CD1c-positive myeloid dendritic cell (primary cell): ENCODE measurements around the gene CNST.
"Not testable (repeated sequence)": the region's sequence is repeated elsewhere in the genome, so short reads cannot be mapped to it uniquely, and the experiment has no call there.

Experiments used
- DNase-seq: peaks from one replicate; pipeline ENCODE4 v3.0.0-alpha.2; 2016; ENCODE audit errors: extremely low spot score

Gene CNST

DNA sequence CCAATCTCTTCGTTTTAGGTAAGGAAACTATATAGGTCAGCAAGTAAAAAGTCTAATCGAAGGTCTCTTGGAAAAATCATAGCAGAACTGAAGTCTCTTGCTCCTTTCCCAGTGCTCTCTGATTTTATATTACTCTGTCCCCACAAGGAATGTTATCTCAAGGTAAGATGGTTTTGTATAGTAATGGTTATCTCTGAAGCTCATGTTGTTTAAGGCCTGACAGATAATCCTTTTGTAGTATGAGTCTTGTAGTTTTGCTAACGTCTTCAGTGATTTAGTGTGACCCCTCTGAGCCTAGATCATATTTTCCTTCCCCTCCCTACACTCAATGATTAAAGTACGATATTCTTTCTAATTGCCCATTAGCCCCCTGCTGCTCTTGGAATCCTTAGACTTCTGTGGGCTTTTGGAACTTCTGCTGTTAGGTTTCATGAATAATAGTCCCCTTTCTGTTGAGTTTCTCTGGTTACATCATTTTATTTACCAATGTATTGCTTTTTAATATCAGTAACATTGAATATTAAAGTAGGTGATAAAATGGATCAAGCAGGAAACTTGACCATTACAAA is 52.1 kb downstream of the CNST start:
- DNase-seq, result no peak

DNA sequence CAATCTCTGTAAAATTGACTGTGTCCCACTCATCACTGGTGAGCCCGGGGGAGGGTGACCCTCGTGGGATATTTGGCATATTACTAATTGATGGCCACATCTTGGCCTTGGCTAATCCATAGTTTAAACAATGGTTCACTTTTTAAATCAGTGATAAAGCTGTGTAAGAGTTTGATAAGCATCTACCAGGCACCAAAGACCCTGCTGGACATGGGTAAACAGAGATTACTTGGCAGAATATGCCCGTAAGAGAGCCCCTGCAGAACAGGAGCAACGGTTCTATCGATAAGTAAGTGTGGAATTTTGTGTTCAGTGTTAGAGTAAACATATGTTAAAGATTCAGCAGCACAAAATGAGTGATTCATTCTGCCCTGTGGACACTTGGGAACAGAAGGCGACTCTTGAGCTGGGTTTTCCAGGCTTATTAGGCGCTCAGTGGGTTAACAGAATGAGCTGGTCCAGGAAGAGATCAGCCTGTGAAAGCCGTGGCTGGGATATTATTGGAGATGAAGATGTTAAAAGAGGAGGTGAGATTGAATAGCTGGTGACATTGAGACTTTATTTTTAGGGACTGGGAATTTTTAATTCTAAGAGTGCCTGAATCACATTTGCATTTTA is 55.9 kb downstream of the CNST start:
- no peak for DNase-seq

DNA sequence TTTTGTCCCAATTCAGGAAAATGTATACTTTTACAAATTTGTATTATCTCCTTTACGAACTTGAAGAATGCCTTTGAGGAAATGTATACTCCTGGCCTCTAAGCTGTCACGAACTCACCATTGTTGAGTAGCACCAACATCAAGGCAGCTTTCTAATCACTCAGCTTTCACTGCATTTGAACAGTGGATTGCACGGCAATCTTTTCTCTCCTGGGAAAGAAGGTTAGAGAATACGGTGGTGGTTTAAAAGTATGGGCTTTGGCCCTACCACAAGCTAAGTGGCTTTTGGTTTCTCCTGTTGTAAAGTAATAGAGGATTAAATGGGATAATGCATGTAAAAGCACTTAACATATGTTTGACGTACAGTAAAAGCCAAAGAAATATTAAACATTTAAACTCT is 57.8 kb downstream of the CNST start:
- DNase-seq, result no peak

DNA sequence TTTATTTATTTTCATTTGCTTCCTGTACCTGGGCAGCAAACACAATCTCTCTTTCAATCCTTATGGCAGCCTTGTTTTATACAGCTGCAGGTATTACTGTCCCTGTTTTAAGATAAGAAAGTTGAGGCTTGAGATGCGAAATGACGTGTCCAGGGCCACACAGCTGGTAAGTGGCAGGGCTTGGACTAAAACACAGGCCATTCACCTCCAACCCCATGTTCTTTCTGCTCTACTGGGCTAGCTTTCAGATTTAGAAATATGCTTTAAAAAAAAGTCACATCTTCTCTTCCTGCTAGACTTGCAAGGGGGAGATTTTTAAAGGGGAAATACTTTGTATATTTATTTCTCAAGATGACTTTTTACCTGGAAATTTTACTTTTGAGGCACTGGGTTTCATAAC is 62.8 kb downstream of the CNST start:
- no peak for DNase-seq

DNA sequence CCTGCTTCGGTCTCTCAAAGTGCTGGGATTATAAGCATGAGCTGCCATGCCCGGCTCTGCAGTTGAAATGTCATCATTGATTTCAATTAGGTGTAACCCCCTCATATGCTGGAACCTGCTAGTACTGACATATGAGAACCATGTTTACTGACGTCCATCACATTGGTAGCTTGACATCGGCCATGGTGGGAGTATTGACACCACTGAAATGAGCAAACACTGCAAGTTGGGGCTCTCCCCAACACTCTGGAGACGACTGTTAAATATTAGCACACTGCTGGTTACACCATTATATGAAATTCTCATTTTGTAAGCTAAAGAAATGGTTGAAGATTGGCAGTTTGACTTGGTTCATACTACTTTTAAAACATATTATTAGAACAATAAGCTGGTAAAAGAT is 63.7 kb downstream of the CNST start:
- DNase-seq, result no peak

DNA sequence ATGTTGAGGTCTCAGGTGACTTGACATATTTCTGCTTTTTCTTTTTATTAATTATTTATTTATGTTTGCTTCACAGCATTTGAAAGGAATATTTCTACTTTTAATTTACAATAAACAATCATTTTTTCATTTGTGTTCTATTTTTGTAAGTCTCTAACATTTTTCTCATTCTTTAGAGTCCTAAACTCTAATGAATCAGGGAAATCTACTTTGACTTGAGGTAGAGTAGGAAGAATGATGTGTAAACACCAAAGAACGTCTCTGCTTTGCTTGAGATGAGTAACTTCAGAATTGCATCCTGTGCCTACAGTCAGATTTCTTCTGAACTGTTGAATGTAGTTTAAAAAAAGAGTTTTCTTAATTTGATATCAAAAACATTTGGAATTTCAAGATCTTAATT is 65.2 kb downstream of the CNST start:
- no peak for DNase-seq

DNA sequence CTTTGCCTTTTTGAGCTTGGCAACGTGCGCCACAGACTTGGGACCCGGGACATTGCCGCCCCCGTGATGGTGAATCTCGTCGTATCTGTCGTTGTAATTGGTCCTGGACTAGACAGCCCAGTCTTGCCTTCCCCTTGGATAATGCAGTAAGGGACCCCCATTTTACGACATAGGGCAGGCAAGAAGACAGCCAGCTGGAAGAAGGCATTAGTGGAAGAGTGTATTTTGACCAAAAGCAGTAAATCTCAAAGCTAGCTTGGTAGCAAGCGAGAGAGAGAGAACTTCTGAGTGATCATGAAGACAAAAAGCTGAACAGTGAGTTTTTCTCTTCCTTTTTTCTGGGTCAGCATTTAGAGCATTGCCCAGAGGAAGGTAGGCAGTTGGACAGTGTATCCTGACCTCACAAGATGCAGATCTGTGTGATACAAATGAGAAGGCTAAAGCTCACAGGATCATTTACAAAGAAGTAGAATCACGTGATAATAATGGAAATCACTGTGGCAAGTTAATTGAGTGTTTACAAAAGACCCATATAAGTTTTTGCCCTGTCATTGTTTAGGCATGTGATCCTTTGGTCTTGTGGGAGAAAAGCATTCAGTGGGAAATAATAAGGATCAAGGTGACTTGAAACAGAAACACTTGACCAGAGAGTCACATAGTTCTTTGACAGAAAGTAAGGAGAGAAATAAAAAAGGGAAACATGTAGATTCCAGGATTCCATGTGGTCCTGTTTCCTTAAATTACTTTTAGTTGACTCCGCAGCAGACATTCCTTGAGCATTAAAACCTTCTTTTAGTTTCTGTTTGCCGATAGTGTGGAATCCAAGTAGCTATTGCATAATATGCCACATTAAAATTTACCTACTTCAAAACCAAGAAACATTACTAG is 66.3 kb downstream of the CNST start:
- no peak for DNase-seq

DNA sequence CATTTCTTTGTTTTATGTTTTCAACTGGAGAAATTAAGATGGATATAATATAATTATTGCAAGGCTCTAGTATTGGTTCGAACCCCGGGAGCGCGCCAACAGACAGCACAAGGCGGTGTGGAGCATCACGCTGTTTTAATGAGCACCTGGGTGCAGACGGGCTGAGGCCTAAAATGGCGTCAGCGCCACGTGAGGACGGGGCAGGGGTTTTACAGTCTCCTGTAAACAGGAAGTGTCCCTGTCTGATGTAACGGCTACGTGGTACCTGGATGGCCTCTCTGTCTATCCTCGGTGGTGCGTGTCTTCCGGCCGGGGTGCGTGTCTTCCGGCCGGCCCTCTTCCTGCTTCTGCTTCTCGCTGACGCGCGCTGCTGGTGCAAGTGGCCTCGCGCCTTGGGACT is 68.4 kb downstream of the CNST start:
- not testable (repeated sequence) for DNase-seq

DNA sequence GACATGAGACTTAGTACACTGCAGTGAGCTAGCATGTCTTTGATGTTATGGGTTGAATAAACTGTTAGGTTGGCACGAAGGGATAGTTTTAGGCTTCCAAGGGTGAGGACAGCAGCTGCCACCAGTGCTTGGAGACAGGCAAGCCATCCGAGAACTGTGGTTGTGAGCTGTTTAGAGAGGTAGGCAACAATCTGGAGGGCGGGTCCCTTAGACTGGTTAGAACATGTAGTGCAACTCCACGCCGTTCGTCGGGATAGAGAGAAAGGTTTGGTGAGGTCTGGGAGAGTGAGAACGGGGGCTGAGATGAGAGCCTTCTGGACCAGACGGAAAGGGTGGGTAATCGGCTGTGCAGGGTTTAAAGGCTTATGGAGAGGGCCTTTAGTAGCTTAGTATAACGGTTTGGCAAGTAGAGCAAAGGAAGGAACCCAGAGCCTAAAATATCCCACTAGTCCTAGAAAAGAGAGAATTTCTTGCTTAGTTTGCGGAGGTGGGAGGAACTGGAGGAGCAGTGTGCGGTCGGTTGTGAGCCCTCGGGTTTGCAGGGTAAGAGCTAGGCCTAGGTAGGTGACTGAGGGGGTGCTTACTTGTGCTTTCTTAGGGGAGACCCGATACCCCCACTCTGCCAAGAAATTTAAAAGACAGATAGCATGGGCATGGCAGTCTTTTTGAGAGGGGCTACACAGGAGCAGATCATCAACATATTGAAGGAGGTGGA is 72.8 kb downstream of the CNST start:
- DNase-seq, result no peak

DNA sequence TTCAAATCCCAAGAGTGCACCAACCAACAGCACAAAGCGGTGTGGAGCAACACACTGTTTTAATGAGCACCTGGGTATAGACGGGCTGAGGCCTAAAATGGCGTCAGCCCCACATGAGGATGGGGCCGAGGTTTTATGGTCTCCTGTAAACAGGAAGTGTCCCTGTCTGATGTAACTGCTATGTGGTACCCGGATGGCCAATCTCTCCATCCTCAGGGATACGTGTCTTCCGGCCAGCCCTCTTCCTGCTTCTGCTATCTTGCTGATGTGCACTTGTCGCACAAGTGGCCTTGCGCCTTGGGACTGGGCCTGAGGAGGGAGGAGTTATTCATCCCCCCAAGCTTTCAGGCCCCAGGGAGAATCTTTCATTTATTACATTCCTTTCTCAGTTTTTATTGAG is 73.5 kb downstream of the CNST start:
- no peak for DNase-seq

DNA sequence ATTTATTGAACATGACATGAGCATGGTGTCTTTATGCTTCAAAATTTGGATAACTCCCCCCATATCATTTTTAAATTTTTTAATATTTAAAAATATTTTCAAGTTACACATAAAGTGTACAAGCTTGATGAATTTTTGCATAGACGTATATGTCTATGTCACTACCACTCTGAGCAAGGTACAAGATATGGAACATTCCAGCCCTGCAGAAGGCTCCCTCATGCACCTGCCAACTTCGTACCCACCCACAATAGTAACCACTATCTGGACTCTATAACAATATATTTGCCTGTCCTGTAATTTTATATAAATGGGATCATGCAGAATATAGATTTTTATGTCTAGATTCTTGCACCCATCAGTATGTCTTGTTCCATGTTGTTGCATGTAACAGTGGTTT is 74.5 kb downstream of the CNST start:
- no peak for DNase-seq

DNA sequence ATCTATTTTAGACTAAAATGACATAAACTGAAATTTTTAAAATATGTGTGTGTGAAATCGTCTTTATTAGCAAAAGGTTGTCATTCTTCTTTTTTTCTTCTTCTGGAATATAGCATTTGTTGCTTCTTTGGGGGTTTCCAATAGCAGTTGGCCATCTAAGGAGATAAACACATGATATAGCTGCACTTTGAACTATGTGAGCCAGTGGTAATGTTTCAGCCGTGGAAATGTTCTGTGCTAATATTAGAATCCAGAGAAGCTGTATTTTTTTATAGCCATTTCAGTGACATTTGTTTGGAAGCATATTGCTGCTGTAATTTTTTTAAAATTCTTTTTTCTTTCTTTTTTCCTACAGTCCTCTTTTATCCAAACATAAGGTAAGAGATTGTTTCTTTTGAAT is 75.1 kb downstream of the CNST start:
- no peak for DNase-seq

DNA sequence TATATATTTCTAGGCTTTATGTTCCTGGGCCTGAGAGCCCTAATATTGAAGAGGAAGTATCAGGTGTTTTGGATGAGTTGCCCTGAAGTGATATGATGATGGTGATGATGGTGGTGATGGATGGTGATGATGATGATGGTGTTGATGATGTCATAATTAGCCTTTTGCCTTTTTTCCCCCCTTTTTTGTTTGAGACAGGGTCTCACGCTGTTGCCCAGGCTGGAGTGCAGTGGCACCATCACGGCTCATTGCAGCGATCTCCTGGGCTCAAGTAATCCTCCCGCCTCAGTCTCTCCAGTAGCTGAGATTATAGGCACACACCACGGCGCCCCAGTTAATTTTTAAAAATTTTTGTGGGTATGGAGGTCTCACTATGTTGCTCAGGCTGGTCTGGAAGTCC is 76.5 kb downstream of the CNST start:
- no peak for DNase-seq

DNA sequence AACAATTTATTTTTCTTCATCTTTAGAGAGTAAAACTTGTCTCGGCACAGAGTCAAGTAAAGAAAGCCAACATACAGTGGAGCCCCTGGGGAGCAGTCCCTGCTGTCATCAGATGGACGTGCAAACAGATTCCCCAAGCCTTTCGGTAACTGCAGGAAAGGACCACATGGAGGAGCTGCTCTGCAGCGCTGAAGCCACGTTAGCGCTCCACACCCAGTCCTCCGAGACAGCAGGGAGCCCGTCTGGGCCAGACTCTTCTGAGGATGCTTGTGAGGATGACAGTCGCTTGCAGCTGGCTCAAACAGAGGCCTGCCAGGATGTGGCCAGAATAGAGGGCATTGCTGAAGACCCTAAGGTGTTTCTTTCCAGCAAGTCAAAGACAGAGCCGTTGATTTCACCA is 80.9 kb downstream of the CNST start:
- DNase-seq, result no peak

DNA sequence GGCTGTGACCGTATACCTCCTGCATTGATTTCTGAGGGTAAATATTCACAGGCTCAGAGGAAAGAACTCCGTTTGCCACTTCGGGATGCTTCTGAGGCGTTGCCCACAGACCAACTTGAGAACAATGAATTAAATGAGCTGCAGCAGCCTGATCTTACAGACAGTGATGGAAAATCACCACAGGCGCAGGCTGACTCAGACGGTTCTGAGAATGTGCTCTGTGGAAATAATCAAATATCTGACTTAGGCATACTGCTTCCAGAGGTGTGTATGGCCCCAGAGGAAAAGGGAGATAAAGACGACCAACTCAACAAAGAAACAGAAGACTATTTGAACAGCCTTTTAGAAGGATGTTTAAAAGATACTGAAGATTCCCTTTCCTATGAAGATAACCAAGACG is 81.3 kb downstream of the CNST start:
- no peak for DNase-seq

DNA sequence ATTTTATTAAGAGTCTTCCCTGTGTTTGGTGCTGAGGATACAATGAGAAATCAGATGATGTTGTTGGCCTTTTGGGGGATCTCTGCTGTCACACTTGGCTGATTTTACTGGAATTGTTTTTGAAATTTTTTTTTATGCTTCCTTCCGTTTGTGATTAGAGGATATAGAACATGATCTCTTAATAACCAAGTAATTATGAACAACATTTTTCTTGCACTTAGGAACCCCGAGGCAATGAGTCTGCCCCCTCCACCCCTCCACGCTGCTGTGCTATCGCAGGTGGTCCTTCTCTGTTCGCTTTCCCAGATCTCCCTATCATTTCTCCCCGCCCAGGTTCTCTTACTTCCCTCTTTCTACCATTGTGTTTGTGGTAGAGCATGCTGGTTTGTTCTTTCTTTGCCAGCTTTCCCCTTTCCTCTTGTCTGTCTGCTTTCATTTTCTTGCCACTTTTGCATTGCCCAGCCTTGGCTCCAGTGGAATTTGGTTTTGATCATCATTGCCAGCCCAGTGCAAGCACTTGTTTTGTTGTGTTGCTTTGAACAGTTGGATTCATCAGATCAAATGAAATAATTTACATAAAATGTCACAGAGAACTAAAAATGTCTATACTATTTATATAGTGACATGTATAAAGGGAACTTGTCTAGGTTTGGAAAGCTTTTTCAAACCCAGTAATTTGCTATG is 84.9 kb downstream of the CNST start:
- DNase-seq, result no peak

DNA sequence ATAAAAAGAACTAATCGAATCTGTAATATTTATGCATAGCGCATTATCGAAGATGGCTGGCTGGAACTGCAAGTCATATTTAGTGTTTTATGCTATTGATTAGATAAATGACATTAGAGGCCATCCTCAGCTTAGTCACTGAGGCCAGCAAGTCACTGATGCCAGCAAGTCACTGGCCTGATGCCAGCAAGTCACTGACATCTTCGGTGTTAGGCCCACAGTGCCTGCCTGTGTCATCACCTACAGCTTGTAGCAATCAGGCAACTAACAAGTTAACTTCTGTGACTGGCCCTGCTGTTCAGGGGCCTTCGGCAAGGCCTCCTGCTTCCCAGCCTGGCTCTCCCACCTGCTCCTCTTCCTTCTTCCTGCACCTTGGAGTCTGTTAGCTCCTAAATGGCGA is 92.3 kb downstream of the CNST start:
- no peak for DNase-seq

DNA sequence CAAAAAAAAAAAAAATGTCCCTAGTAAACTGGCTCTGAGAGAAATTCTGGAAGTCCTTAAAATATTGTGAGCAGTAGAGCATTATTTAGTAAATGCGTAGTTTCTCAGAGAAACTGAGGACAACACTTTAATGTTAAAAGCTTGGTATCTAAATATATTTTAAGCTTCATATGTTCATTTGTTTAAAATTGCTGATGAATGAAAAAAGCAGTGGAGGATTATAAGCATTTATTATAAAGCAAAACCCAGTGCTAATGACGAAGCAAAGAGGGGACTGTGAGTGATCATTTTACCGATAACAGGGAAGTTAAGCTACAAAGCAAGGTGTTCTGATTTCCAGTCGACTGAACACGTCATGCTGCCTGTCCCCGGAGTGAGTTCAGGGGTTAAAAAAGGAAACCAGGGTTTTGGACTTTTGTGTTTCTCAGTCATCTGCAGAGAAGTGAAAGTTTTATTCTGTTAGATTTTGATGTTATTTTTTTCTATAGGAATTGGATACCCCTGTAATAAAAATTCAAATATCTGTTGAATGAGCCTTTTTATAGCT is 93.4 kb downstream of the CNST start:
- DNase-seq, result no peak

DNA sequence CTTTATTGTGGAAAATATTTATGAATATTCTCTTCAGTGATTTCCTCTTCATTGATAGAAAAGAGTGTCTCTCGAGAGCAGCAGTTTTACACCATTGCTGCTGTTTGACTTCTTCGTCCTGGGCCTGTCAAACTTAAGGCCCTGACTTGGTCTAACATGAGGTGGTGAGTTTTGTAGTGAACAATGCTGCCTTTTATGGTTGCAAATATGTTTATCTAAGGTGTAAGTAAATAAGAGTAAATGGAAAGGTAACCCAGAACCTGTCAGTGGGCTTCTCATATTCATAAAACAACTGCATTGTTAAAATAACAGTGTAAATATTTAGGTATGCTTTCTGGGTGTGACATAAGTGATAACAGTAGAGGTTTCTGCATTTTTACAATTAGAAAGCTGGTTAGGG is 95.2 kb downstream of the CNST start:
- DNase-seq, result no peak

DNA sequence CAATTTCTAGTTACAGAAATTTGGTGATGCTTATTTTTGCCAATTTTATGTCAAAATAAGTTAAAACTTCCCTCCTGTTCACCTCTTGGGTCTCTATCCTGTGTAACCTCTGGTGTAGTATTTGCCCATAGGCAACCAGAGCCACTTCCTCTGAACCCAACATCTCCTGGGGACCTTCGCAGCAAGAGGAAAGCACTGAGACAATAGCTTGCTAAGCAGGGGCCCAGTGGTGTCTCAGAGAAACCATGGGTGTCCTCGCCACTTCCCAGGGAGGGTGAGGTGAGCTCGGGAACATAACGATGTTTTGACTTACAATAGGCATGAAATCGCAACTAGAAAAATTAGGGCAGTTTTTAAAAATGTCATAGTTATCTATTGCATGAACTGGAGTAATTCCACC is 101.5 kb downstream of the CNST start:
- no peak for DNase-seq

DNA sequence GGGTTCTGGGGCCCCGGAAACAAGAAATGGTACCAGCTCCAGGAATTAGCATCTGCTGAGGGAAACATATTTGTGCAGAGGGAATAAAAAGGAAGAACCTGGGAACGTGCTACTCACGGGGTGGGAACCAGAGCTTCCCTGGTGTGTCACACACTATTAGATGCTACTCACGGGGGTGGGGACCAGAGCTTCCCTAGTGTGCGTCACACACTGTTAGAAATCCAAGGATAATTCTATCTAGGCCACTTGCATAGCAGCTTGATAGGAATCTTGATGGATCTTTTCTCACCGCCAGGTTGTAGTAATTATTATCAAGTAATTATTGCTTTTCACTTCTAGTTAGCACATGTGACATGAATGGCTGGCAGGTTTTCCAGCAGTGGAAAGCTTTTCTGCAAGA is 103.4 kb downstream of the CNST start:
- DNase-seq, result no peak

DNA sequence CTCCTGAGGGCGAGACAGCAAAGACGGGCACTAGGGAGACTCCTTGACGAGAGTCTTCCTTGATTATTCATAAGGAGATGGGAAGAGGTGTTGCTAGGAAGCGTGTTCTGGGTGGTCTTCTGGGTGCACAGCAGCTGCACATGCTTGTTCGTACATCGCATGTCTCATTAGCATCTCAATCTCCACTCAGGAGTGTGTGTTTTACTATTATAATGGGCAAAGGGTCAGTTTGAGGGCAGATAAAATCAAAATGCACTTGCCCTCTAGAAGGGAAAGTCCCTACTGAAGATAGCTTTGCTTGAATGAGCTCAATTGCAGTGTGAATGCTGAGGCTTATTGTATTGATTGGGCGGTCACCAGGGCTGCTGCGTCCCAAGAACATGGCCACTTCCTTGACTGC is 107.8 kb downstream of the CNST start:
- DNase-seq, result no peak
